GM12801 (cell line): ENCODE results near the gene MTERF2.

Experiments
- CTCF ChIP-seq: IDR thresholded peaks from one replicate; pipeline ENCODE4 v1.5.1; 2011; ENCODE audit warnings: control low read depth; ENCODE audit not compliant: insufficient read length; ENCODE audit errors: extremely low read depth

Gene MTERF2

GRCh38 chr12:106960443-106960842 is 26.5 kb downstream of the MTERF2 start:
- TF ChIP-seq CTCF, result no peak

GRCh38 chr12:106957583-106957982 is 29.4 kb downstream of the MTERF2 start:
- TF ChIP-seq CTCF, result no peak

GRCh38 chr12:106956048-106956578 is 30.8 kb downstream of the MTERF2 start:
- TF ChIP-seq CTCF, result no peak

- no peak for TF ChIP-seq CTCF
Observed at GRCh38 chr12:106955377-106956047, 31.4 kb downstream of the MTERF2 start, which contains the start of gene TMEM263. TSS of gene TMEM263 (plus strand) at chr12:106955907. CDS start at chr12:106967117, 11,210 bp downstream.

- TF ChIP-seq CTCF, result no peak
Observed at GRCh38 chr12:106954462-106955376, 32.2 kb downstream of the MTERF2 start.

GRCh38 chr12:106953352-106954250 is 33.3 kb downstream of the MTERF2 start:
- no peak for TF ChIP-seq CTCF

GRCh38 chr12:106950591-106950990 is 36.4 kb downstream of the MTERF2 start:
- TF ChIP-seq CTCF, result no peak
